Astrocyte (in vitro differentiated cells and primary cell): ENCODE measurements around the gene RAPGEF2. TPM values are rescaled to one million over a fixed set of nuclear protein-coding genes. Genes with fewer than 3 reads are reported as not detected.

Source experiments
- DNase-seq: peaks from one replicate; pipeline ENCODE4 v3.0.0-alpha.2; 2010; ENCODE audit warnings: low read depth
- FAIRE-seq: peaks from 2 replicates; lab custom pipeline; 2011; peaks lifted over from hg19 to GRCh38; lab: Jason Lieb, UNC
- H2AFZ ChIP-seq: 2 replicates; pipeline ENCODE4 v1.6.0; 2012; ENCODE audit warnings: low read depth, low read length, inconsistent platforms
- H3K27ac ChIP-seq: 2 replicates; pipeline ENCODE4 v1.5.1; 2011; ENCODE audit warnings: low read depth, low read length, inconsistent platforms
- H3K27me3 ChIP-seq: 2 replicates; pipeline ENCODE4 v1.6.0; 2011; ENCODE audit warnings: low read length, inconsistent platforms; ENCODE audit not compliant: insufficient read depth
- H3K36me3 ChIP-seq: 2 replicates; pipeline ENCODE4 v1.5.1; 2011; ENCODE audit warnings: low read length, inconsistent platforms; ENCODE audit not compliant: insufficient read depth
- H3K4me1 ChIP-seq: 2 replicates; pipeline ENCODE4 v1.5.1; 2011; ENCODE audit warnings: low read length, inconsistent platforms; ENCODE audit not compliant: insufficient read depth
- H3K4me2 ChIP-seq: 2 replicates; pipeline ENCODE4 v1.6.0; 2012; ENCODE audit warnings: low read length, inconsistent platforms
- H3K4me3 ChIP-seq: 2 replicates; pipeline ENCODE4 v1.5.1; 2011; ENCODE audit warnings: low read depth, mild to moderate bottlenecking, low read length, inconsistent platforms; ENCODE audit not compliant: insufficient read depth
- H3K79me2 ChIP-seq: 2 replicates; pipeline ENCODE4 v1.6.0; 2012; ENCODE audit warnings: mild to moderate bottlenecking, low read length, inconsistent platforms; ENCODE audit not compliant: insufficient read depth
- H3K9ac ChIP-seq: 2 replicates; pipeline ENCODE4 v1.6.0; 2012; ENCODE audit warnings: mild to moderate bottlenecking, low read length, inconsistent platforms
- H3K9me3 ChIP-seq: 2 replicates; pipeline ENCODE4 v1.5.1; 2012; ENCODE audit warnings: low read depth, mild to moderate bottlenecking, low read length, inconsistent platforms; ENCODE audit not compliant: insufficient read depth
- H4K20me1 ChIP-seq: 2 replicates; pipeline ENCODE4 v1.6.0; 2012; ENCODE audit warnings: low read length, inconsistent platforms; ENCODE audit not compliant: insufficient read depth
- H3K27ac Mint-ChIP-seq: one replicate; pipeline ENCODE4 v1.8.0; 2021; ENCODE audit warnings: mild to moderate bottlenecking, mixed read lengths; ENCODE audit not compliant: unreplicated experiment
- H3K27me3 Mint-ChIP-seq: one replicate; pipeline ENCODE4 v1.8.0; 2021; ENCODE audit warnings: low read depth, mixed read lengths; ENCODE audit not compliant: unreplicated experiment
- H3K36me3 Mint-ChIP-seq: one replicate; pipeline ENCODE4 v1.8.0; 2021; ENCODE audit warnings: low read depth, mixed read lengths; ENCODE audit not compliant: unreplicated experiment
- H3K4me1 Mint-ChIP-seq: one replicate; pipeline ENCODE4 v1.8.0; 2021; ENCODE audit warnings: low read depth, mixed read lengths; ENCODE audit not compliant: unreplicated experiment
- H3K4me3 Mint-ChIP-seq: one replicate; pipeline ENCODE4 v1.8.0; 2021; ENCODE audit warnings: mild to moderate bottlenecking, moderate library complexity, mixed read lengths; ENCODE audit not compliant: unreplicated experiment
- H3K9me3 Mint-ChIP-seq: one replicate; pipeline ENCODE4 v1.8.0; 2021; ENCODE audit warnings: mild to moderate bottlenecking, mixed read lengths; ENCODE audit not compliant: unreplicated experiment
- EZH2 ChIP-seq: IDR thresholded peaks from 2 replicates; pipeline ENCODE4 v1.6.1; 2012; ENCODE audit warnings: mild to moderate bottlenecking, low read length, inconsistent platforms; ENCODE audit not compliant: insufficient read depth
- total RNA-seq: library from RNA; stranded (reverse); gene quantifications from 2 replicates; pipeline ENCODE4 v1.2.1, GENCODE V29; 2021
- TF ChIP-seq, protein P1 (sequence below): IDR thresholded peaks from 2 replicates; pipeline ENCODE4 v1.5.1; 2011; ENCODE audit warnings: low read depth, mild to moderate bottlenecking, inconsistent platforms, low read length, moderate library complexity; ENCODE audit not compliant: insufficient read depth

RAPGEF2 gene
- total RNA-seq, 1 donor from 2014 or later: 59.0 TPM

DNA sequence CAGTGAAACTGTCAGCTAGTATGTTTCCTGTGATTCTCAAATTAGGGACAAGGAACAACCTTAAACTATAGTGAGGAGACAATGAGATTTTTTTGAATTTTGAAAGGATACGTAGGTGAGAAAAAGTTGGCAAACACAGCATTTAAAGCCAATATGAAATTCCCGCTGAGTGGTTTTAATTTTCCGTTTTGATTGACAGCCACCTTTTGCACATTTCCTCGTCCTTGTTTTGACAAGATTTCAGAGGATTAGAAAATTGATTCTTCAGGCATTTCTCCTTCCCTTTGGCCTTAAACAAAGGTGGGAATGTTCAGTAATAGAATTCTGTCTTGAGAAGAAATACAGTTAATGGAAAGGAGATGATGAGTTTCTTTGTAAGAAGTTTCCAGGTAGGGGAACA is 52.2 kb downstream of the RAPGEF2 start:
- no peaks in the 10 kb centered on the region for H3K27me3 ChIP-seq
- Mint-ChIP-seq H3K9me3 (no peaks in the 10 kb centered on the region), H3K4me3 (no peak overlapping the region), H3K4me1 (peaks cover 36% of the 10 kb centered on the region), H3K36me3 (no peaks in the 10 kb centered on the region), H3K27me3 (no peaks in the 10 kb centered on the region), H3K27ac (no peak overlapping the region)
- peaks cover 81% of the 10 kb centered on the region for H4K20me1 ChIP-seq
- no peak for TF ChIP-seq EZH2
- TF ChIP-seq, protein P1, sequence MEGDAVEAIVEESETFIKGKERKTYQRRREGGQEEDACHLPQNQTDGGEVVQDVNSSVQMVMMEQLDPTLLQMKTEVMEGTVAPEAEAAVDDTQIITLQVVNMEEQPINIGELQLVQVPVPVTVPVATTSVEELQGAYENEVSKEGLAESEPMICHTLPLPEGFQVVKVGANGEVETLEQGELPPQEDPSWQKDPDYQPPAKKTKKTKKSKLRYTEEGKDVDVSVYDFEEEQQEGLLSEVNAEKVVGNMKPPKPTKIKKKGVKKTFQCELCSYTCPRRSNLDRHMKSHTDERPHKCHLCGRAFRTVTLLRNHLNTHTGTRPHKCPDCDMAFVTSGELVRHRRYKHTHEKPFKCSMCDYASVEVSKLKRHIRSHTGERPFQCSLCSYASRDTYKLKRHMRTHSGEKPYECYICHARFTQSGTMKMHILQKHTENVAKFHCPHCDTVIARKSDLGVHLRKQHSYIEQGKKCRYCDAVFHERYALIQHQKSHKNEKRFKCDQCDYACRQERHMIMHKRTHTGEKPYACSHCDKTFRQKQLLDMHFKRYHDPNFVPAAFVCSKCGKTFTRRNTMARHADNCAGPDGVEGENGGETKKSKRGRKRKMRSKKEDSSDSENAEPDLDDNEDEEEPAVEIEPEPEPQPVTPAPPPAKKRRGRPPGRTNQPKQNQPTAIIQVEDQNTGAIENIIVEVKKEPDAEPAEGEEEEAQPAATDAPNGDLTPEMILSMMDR: no peak
- H3K36me3 ChIP-seq: no peaks in the 10 kb centered on the region
- H2AFZ ChIP-seq: no peak overlapping the region
- no peaks in the 10 kb centered on the region for H3K9me3 ChIP-seq
- no peak overlapping the region for H3K4me2 ChIP-seq
- H3K4me1 ChIP-seq: no peaks in the 10 kb centered on the region
- no peak overlapping the region for H3K9ac ChIP-seq
- H3K4me3 ChIP-seq: no peak overlapping the region
- DNase-seq (no peak), FAIRE-seq (no peak)
- no peak overlapping the region for H3K27ac ChIP-seq
- H3K79me2 ChIP-seq: peaks cover 97% of the 10 kb centered on the region

DNA sequence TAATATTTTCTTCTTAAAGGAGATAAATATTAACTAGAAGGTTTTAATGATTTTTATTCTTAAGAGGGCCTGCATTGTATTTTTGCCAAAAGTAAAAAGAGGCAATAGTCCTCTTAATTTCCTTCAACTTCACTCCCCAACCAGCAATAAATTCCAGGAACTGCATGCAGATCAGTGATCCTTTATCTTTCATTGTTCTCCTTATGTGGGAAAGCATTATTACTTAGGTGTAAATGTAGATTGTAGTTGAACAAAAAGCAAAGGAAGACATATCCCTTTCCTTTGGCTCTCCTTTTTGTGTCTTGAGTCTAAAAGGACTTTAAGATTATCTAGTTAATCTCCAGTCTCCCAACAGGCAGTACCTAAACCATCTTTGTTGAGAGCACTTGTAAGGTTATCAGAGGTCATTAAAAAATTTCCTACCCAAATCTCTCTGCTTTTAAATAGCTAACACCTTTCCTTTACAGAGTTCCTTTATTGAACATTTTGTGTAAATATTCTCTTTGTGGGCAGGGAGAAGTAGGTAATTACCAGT is 55.3 kb downstream of the RAPGEF2 start:
- no peaks in the 10 kb centered on the region for H3K36me3 Mint-ChIP-seq
- H3K9me3 Mint-ChIP-seq: no peaks in the 10 kb centered on the region
- peaks cover 97% of the 10 kb centered on the region for H3K79me2 ChIP-seq
- no peak overlapping the region for H3K4me3 Mint-ChIP-seq
- no peaks in the 10 kb centered on the region for H3K27me3 ChIP-seq
- no peaks in the 10 kb centered on the region for H3K27me3 Mint-ChIP-seq
- no peak for DNase-seq
- H4K20me1 ChIP-seq: peaks cover 80% of the 10 kb centered on the region
- H3K9ac ChIP-seq: no peak overlapping the region
- no peak overlapping the region for H2AFZ ChIP-seq
- H3K4me1 Mint-ChIP-seq: peaks cover 35% of the 10 kb centered on the region
- no peak overlapping the region for H3K27ac ChIP-seq
- no peaks in the 10 kb centered on the region for H3K36me3 ChIP-seq
- no peak for FAIRE-seq
- no peaks in the 10 kb centered on the region for H3K9me3 ChIP-seq
- no peak overlapping the region for H3K4me2 ChIP-seq
- no peaks in the 10 kb centered on the region for H3K4me1 ChIP-seq
- H3K4me3 ChIP-seq: no peak overlapping the region
- TF ChIP-seq, protein P1: no peak
- no peak for TF ChIP-seq EZH2
- no peak overlapping the region for H3K27ac Mint-ChIP-seq

DNA sequence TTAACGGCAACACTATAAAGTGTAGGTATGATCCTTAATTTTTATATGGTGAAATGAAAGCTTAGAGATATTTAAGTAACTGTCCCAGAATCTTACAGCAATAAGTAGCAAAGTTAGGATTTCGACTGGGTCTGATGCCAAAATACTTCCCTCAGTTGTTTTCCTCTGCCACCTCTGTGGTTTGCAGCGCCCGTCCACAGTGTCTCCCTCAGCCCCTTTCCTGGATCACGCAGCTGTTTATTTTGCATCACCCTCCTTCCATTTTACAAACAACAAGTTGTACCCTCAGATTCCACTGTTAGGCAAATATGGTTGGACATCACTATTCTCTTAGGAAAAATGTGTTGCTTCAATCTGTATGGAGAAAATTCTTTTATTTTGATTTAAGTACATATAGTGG is 56.1 kb downstream of the RAPGEF2 start:
- H3K9ac ChIP-seq: no peak overlapping the region
- H3K4me2 ChIP-seq: no peak overlapping the region
- Mint-ChIP-seq H3K4me1 (peaks cover 36% of the 10 kb centered on the region), H3K4me3 (no peak overlapping the region), H3K27ac (no peak overlapping the region), H3K36me3 (no peaks in the 10 kb centered on the region), H3K27me3 (no peaks in the 10 kb centered on the region), H3K9me3 (no peaks in the 10 kb centered on the region)
- H3K27ac ChIP-seq: no peak overlapping the region
- TF ChIP-seq EZH2: no peak
- TF ChIP-seq, protein P1: no peak
- no peak overlapping the region for H2AFZ ChIP-seq
- DNase-seq: no peak
- H3K9me3 ChIP-seq: no peaks in the 10 kb centered on the region
- no peaks in the 10 kb centered on the region for H3K36me3 ChIP-seq
- H3K4me1 ChIP-seq: no peaks in the 10 kb centered on the region
- H4K20me1 ChIP-seq: peaks cover 80% of the 10 kb centered on the region
- no peak for FAIRE-seq
- H3K4me3 ChIP-seq: no peak overlapping the region
- no peaks in the 10 kb centered on the region for H3K27me3 ChIP-seq
- H3K79me2 ChIP-seq: peaks cover 96% of the 10 kb centered on the region
